Measurements from ENCODE around the gene ANGPTL4.
"Not testable (repeated sequence)": the region's sequence is repeated elsewhere in the genome, so short reads cannot be mapped to it uniquely, and the experiment has no call there.

Gene ANGPTL4

GRCh38 chr19:8334458-8335342 lies 29.3 kb upstream of the ANGPTL4 start:
- DNase-seq: no peak

DNA sequence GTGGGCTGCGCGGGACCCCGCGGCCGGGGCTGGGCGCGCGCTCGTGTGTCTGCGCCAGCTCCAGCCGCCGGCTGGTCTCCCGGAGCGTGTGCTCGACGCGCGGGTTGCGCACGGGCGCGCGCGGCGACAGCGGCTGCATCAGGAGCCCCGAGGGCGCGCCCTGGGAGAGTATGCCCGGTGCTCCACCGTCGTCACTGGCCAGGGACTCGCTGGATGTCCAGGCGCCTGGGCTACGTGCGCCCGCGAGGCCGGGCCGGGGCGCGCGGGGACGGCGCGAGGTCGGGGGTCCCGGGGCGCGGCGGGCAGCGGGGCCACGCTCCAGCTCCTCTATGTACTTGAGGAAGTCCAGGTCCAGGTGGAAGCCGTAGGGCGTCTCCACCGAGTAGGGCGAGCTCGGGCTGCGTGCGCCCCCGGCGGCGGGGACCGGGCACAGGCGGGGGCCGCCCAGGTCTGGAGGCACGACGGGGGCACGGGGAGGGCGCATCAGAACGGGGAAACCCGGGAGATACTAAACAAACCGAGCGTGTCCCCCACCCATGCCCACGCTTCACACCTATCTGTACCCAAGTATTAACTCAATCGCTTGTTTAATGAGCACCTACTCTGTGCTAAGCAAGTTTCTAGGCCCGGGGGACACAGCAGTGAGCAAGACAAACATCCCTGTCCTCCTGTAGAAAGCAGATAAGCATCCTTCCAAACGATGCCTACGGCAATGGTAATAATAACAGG lies 28.4 kb upstream of the ANGPTL4 start:
- DNase-seq: no peak

DNA sequence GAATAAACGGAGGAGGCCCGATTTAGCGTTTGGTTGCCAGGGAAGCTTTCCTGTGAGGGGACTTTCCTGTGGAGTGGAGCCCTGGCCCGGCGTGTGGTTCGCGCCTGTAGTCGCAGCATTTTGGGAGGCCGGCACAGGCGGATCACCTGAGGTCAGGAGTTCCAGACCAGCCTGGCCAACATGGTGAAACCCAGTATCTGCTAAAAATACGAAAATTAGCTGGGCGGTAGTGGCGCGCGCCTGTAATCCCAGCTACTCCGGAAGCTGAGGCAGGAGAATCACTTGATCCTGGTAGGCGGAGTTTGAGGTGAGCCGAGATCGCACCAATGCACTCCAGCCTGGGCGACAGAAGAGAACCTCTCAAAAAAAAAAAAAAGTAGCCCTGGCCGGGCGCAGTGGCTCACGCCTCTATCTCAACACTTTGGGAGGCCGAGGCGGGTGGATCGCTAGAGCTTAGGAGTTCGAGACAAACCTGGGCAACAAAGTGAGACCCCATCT lies 27.8 kb upstream of the ANGPTL4 start:
- no peak for DNase-seq

- DNase-seq: no peak
Measured at GRCh38 chr19:8336660-8337059, 27.3 kb upstream of the ANGPTL4 start.

DNA sequence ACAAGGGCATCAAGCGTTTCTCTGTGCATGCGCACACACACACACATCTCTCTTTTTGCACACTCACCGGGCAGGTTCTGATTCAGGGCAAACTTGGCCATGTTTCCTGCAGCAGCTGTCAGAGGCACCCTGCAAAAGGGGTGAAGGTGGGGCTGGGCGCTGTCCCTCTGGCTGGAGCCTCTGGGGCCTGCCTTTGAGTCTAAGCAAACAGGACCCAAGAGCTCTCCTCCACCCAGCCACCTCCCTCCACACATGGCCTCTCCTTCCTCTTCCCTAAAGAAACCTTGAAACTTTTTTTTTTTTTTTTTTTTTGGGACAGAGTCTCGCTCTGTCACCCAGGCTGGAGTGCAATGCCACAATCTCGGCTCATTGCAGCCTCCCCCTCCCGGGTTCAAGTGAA lies 26.2 kb upstream of the ANGPTL4 start:
- DNase-seq: no peak

GRCh38 chr19:8338835-8339234 lies 25.1 kb upstream of the ANGPTL4 start:
- DNase-seq: no peak

DNA sequence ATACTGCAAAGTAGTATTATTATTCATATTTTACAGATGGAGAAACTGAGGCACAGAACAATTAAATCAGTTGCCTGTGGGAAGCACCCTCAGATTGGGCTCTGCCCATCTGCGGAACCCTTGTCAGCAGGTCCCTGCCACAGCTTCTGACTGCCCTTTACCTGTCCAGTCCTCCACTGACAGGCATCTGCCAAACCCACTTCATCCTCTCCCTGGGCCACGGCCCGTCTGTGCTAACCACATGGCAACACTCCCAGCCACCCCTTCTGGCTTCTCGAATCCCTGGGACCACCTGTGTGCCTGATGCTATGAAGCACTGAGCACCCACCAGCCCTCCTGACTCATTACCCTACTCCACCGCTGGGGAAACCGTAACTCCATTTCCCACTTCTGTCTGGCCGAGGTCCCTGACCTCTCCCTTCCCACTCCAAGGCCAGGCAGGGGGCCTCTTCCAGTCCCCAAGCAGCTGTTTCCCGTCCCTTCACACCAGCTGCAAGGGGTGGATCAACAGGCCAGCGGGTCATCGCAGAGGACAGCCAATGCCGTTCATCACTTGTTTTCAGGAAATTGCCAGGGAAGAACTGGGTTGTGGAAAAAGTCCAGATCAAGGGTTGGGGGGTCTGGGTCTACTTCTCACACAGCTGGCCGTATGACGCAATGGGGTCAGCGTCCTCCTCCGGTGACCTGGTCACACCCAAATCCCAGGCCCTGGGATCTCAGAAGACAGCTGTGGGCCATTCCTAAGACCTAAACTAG lies 23.4 kb upstream of the ANGPTL4 start:
- no peak for DNase-seq

DNA sequence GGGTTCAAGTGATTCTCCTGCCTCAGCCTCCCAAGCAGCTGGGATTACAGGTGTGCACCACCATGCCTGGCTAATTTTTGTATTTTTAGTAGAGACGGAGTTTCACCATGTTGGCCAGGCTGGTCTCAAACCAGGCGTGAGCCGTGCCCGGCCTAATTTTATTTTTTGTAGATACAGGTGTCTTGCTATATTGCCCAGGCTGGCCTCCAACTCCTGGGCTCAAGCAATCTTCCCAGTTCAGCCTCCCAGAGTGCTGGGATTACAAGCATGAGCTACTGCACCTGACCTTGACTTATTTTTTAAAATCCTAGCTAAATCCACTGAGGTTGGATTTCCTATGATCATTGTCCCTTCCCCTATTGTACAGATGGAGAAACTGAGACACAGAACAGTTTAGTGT lies 22.5 kb upstream of the ANGPTL4 start:
- DNase-seq: not testable (repeated sequence)

- no peak for DNase-seq
Measured at GRCh38 chr19:8342316-8342683, 21.7 kb upstream of the ANGPTL4 start.

GRCh38 chr19:8342684-8343482 lies 21.1 kb upstream of the ANGPTL4 start, which contains the start of gene KANK3:
KANK3 (minus strand) TSS chr19:8343262; CDS start chr19:8337828, 5,434 bp downstream.
- DNase-seq: peak; percentile 2

- no peak for DNase-seq
Measured at GRCh38 chr19:8343483-8343844, 20.5 kb upstream of the ANGPTL4 start.

GRCh38 chr19:8349629-8350372 lies 14.2 kb upstream of the ANGPTL4 start:
- not testable (repeated sequence) for DNase-seq

- no peak for DNase-seq
Measured at GRCh38 chr19:8352134-8352827, 11.7 kb upstream of the ANGPTL4 start.

GRCh38 chr19:8352845-8353244 lies 11.1 kb upstream of the ANGPTL4 start:
- DNase-seq: not testable (repeated sequence)

DNA sequence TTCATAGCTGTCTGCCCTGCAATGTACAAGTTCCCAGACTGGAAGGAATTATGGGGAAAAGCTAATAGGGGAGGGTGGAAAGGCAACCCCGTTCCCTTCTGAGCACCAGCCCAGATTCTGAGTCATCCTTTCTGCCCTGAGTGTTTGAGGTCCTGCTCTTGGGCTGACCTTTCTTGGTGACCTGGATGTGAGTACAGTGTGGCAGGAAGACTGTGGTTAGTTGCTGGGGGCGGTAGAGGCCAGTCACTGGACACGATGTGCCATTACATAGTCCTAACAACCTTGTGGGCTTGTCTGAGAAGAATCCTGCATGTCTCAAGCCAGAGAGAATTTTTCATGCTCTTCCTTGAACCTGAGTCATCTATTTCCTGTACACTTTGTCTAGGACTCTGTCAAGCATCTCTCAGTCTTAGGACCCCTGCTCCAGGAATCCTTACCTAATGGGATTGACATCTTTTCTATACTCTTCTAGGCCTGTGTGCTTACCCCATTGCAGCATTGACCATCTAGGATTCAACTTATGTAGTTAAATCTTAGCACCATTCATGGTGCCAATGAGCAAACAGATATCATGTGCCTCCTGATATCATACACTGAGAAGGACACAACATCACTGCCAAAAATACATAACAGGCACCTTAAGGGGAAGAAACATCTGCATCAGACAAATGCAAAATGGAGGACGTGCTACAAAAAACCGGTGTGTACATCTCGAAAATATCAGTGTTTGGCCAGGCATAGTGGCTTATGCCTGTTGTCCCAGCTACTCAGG lies 8.1 kb upstream of the ANGPTL4 start:
- no peak for DNase-seq

DNA sequence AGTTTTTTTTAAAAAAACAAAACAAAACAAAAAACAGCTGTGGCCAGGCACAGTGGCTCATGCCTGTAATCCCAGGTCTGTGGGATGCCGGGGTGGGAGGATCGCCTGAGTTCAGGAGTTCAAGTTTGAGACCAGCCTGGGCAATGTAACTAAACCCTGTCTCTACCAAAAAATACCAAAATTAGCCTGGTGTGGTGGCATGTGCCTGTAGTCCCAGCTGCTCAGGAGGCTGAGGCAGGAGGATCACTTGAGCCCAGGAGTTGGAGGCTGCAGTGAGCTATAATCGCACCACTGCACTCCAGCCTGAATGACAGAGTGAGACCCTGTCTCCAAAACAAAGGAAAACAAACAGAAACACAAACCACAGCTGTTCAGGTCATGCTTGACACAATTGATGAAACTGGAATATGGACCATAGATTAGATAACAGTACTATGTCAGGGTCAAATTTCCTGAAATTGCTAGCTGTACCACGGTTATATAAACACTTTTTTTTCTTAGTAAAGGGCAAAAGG lies 6.9 kb upstream of the ANGPTL4 start:
- no peak for DNase-seq

- DNase-seq: no peak
Measured at GRCh38 chr19:8358948-8359347, 5.0 kb upstream of the ANGPTL4 start.

GRCh38 chr19:8360196-8360595 lies 3.8 kb upstream of the ANGPTL4 start:
- DNase-seq: no peak

GRCh38 chr19:8361921-8362793 lies 1.8 kb upstream of the ANGPTL4 start:
- no peak for DNase-seq
